Naive B cell (primary cell): Measurements from ENCODE around the gene VWF. TPM values are rescaled to one million over a fixed set of nuclear protein-coding genes. Genes with fewer than 3 reads are reported as not detected.
A peak's percentile ranks its signal among the peaks of the same experiment; 100 is the strongest.

Experiments used
- ATAC-seq, 2 donors: fragments of 150-1000 bp; cut with Tn5 transposase; 2 replicates each; pipeline ENCODE4 v1.10.0; 2021; ENCODE audit warnings: low read depth in 2 of 2, mild to moderate bottlenecking in 2 of 2, moderate library complexity in 2 of 2
- DNase-seq: peaks from one replicate; pipeline ENCODE4 v3.0.0; 2022
- H3K27ac Mint-ChIP-seq, 6 donors: one replicate each; pipeline ENCODE4 v1.8.0; 2020 to 2022; ENCODE audit warnings: mild to moderate bottlenecking in 6 of 6, mixed read lengths in 6 of 6, moderate library complexity in 5 of 6, inconsistent platforms in 2 of 6
- H3K27me3 Mint-ChIP-seq, 3 donors: one replicate each; pipeline ENCODE4 v1.8.0; 2021 to 2022; ENCODE audit warnings: mixed read lengths in 3 of 3, mild to moderate bottlenecking in 1 of 3
- H3K36me3 Mint-ChIP-seq, 2 donors: one replicate each; pipeline ENCODE4 v1.8.0; 2020 to 2022; ENCODE audit warnings: mixed read lengths in 2 of 2, inconsistent platforms in 1 of 2, mild to moderate bottlenecking in 1 of 2
- H3K4me1 Mint-ChIP-seq, 3 donors: one replicate each; pipeline ENCODE4 v1.8.0; 2020 to 2022; ENCODE audit warnings: mixed read lengths in 3 of 3, inconsistent platforms in 1 of 3, mild to moderate bottlenecking in 1 of 3, moderate library complexity in 1 of 3
- H3K4me3 Mint-ChIP-seq, 8 donors: one replicate each; pipeline ENCODE4 v1.8.0; 2020 to 2022; ENCODE audit warnings: mild to moderate bottlenecking in 8 of 8, mixed read lengths in 8 of 8, moderate library complexity in 8 of 8, inconsistent platforms in 2 of 8
- H3K9me3 Mint-ChIP-seq, 7 donors: one replicate each; pipeline ENCODE4 v1.8.0; 2020 to 2022; ENCODE audit warnings: mixed read lengths in 7 of 7, mild to moderate bottlenecking in 5 of 7, inconsistent platforms in 2 of 7, moderate library complexity in 1 of 7
- polyA plus RNA-seq, 6 donors: library from polyadenylated mRNA; unstranded; fragments of 300-500 nt; fragmentation: Illumina TruSeq; gene quantifications; one replicate each; pipeline ENCODE4 v1.2.3, GENCODE V29; 2021; ENCODE audit warnings: low read depth in 6 of 6

VWF gene
- polyA plus RNA-seq, 6 donors from 2014 or later: 0.03 to 0.08 TPM; not detected in 4

DNA sequence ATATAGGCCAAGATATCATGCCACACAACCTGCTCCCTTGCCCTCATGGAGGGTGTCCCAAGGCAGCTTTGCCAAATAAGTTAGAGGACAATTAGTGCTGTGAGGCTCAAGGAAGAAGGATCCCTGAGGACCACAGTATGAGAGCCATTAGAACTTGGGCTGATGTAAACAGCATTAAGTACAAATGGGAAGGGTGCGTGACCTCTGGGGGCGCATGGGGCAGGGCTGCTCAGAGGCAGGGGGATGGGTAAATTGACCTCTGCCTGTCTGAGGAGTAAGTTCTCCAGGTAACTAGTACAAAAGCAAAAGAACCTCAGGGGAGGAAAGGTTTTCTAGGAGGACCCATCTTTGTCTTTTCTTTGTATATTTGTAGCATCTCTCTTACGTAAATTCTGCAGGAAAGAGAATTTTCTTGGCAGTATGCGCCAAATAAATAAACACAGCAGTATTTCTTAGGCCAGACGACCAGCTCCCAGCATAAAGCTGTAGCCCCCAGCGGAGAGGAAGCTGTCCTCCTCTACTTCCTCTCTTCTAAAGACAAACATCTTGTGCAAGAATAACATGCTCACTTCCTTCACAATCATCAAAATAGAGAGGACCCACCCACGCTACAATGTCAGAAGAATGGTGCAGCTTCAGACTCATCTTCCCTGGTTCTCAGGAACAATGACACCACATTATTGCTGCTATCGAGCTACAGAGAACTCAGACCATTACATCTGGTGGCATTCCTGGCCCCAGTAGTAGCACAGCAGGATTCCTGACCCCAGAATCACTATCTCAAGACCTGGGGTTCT, 16.4 kb upstream of the VWF start:
- Mint-ChIP-seq H3K27me3 (peaks cover 0 to 5% (median 0%) of the 10 kb centered on the region in 3 donors), H3K4me1 (peaks cover 44 to 57% (median 51%) of the 10 kb centered on the region in 3 donors), H3K9me3 (peaks cover 0 to 5% (median 2%) of the 10 kb centered on the region in 7 donors), H3K27ac (peak overlapping the region; percentile 87 to 98 (median 97)), H3K36me3 (peaks cover 7 to 14% of the 10 kb centered on the region in 2 donors), H3K4me3 (peak overlapping the region; percentile 1 to 88 (median 72))
- ATAC-seq (peak; percentile 65 to 67), DNase-seq (peak; percentile 62)

DNA sequence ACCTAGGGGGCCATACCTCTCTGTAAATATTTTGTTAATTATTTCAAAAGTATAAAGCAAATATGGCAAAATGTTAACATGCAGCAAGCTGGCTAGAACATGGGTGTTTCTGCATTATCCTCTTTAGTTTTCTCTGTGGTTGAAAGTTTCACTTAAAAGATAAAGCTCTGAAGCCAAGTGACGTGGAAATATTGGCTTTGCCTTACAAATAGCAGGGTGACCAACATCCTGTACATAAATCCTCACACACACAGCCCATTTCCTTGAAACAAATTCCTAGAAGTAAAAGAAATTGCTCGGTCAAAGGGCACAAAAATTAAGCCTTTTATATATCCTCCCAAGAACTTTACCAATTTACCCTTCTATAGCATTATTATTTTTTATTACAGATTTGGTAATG, 10.6 kb upstream of the VWF start:
- ATAC-seq: no peak
- Mint-ChIP-seq H3K27me3 (no peaks in the 10 kb centered on the region), H3K27ac (no peak overlapping the region), H3K9me3 (peaks cover 0 to 6% (median 4%) of the 10 kb centered on the region in 7 donors), H3K4me3 (no peak overlapping the region), H3K4me1 (peaks cover 14 to 21% (median 16%) of the 10 kb centered on the region in 3 donors), H3K36me3 (peaks cover 4 to 6% of the 10 kb centered on the region in 2 donors)
- no peak for DNase-seq

DNA sequence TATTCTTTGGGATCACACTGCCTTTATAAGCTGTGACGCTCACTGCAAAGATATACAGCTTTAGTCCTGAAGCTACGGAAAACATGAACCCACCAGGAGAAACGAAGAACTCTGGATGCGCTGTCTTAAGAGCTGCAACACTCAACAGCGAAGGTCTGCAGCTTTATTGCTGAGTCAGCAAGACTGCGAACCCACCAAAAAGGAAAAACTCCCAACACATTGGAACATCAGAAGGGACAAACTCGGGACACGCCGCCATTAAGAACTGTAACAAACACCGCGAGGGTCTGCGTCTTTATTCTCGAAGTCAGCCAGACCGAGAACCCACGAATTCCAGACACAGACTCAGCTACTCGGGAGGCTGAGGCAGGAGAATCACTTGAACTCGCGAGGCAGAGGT, 9.2 kb upstream of the VWF start:
- DNase-seq (no peak), ATAC-seq (no peak)
- H3K4me1 Mint-ChIP-seq: peaks cover 6 to 10% (median 7%) of the 10 kb centered on the region in 3 donors
- H3K27me3 Mint-ChIP-seq: no peaks in the 10 kb centered on the region
- no peak overlapping the region for H3K27ac Mint-ChIP-seq
- H3K9me3 Mint-ChIP-seq: peaks cover 0 to 6% (median 2%) of the 10 kb centered on the region in 7 donors
- no peak overlapping the region for H3K4me3 Mint-ChIP-seq
- no peaks in the 10 kb centered on the region for H3K36me3 Mint-ChIP-seq

DNA sequence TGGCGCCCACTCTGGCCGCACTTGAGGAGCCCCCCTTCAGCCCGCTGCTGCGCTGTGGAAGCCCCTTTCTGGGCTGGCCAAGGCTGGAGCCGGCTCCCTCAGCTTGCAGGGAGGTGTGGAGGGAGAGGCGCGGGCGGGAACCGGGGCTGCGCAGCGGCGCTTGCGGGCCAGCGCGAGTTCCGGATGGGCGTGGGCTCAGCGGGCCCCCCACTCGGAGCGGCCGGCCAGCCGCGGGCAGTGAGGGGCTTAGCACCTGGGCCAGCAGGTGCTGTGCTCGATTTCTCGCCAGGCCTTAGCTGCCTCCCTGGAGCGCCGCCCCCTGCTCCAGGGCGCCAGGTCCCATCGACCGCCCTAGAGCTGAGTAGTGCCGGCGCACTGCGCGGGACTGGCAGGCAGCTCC, 8.0 kb upstream of the VWF start:
- Mint-ChIP-seq H3K36me3 (no peaks in the 10 kb centered on the region), H3K4me1 (peaks cover 0 to 2% (median 0%) of the 10 kb centered on the region in 3 donors), H3K27ac (no peak overlapping the region), H3K9me3 (peaks cover 0 to 6% (median 2%) of the 10 kb centered on the region in 7 donors), H3K4me3 (no peak overlapping the region), H3K27me3 (no peaks in the 10 kb centered on the region)
- ATAC-seq: no peak
- DNase-seq: no peak

DNA sequence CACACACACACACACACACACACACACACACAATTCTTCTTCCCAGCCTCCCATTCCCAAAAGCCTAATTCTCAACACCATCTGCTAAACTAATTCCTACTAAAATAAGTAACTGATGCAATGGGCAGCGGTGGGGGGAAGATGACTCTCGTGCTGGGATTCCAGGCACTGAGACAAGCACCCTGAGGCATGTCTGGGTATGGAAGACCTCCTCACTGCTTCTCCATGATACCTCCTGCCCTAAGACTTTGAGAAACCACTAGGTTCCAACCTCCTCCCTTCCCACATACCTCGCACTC, 789 bp upstream of the VWF start:
- Mint-ChIP-seq H3K9me3 (peaks cover 0 to 1% (median 0%) of the 10 kb centered on the region in 7 donors), H3K27ac (no peak overlapping the region), H3K4me3 (no peak overlapping the region), H3K36me3 (no peaks in the 10 kb centered on the region), H3K4me1 (no peaks in the 10 kb centered on the region), H3K27me3 (peaks cover 10 to 25% (median 17%) of the 10 kb centered on the region in 3 donors)
- DNase-seq (no peak), ATAC-seq (no peak)

DNA sequence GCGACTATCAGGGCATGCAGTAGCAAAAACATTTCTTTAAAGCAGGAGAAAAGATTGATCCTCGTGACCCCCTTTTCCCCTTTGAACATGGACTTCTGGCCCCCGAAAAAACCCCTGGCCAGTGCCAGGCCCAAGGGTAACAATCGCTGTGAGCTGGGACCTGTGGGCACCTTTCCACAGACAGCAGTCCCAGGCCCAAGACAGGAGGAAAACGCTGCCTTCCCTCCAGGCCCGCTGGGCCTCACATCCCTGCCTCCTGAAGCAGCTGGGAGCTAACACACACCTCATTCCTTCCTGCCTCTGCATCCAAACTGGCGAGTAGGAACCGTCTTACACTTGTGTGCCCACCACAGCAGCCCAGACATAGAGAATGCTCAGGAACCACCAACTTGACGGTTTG, 1.2 kb downstream of the VWF start:
- H3K27ac Mint-ChIP-seq: no peak overlapping the region

DNA sequence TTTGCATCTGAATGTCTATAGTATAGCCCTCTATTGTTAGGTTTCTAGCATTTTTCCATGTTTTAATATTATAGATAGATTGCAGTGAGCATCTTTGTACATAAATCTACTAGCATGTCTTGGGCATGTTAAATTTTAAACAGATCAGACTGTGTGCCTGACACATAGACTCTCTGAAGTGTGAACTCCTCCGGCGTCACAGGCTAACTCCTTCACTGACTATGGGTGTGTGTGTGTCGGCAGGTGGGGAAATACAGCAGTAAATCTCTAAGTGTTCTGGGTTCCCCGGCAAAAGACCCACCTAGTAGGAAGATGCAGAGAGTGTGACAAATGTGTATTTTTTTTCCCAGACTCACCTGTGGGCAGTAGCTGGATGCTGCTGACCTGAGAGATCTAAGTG, 2.3 kb downstream of the VWF start:
- ATAC-seq (no peak), DNase-seq (no peak)
- no peaks in the 10 kb centered on the region for H3K4me1 Mint-ChIP-seq
- no peaks in the 10 kb centered on the region for H3K36me3 Mint-ChIP-seq
- H3K4me3 Mint-ChIP-seq: no peak overlapping the region
- peaks cover 10 to 36% (median 30%) of the 10 kb centered on the region in 3 donors for H3K27me3 Mint-ChIP-seq
- no peak overlapping the region for H3K27ac Mint-ChIP-seq
- H3K9me3 Mint-ChIP-seq: peaks cover 0 to 1% (median 0%) of the 10 kb centered on the region in 7 donors

More for the DNA sequence above, 1.2 kb downstream of the VWF start:
- peaks cover 0 to 1% (median 0%) of the 10 kb centered on the region in 7 donors for H3K9me3 Mint-ChIP-seq
- ATAC-seq: no peak
- H3K4me3 Mint-ChIP-seq: no peak overlapping the region
- no peaks in the 10 kb centered on the region for H3K4me1 Mint-ChIP-seq
- no peak for DNase-seq
- H3K27me3 Mint-ChIP-seq: peaks cover 10 to 36% (median 30%) of the 10 kb centered on the region in 3 donors
- no peaks in the 10 kb centered on the region for H3K36me3 Mint-ChIP-seq

DNA sequence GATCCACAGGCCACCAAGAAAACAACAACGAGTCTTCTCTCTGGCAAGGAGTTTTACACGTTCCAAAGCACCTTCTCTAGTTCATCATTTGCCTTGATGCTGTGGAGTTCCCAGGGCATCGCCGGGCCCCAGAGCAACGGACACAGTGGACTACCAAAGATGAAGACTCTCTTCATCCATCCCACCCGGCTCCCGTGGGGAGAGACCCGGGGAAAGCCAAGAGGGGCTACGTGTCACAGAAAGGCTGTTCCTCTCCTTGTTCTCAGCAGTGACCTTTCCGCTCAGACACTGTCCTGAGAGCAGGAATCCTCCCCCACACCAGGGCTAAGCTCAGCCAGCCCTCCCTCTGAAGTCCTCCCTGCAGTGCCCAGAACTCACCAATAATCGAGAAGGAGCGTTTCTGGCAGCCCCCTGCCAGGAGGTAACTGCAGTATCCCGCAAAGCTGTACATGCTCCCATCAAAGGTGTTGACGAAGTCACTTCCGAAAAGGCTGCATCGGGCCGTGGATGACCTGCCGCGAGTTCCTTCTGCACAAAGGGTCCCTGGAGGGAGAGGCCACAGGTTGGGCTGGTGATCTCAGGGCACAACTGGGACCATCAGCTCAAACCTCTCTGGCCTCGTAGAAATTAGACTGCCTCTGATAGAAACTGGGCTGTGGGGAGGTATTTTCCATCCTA, 3.5 kb downstream of the VWF start:
- Mint-ChIP-seq H3K4me3 (no peak overlapping the region), H3K9me3 (peaks cover 0 to under 1% (median 0%) of the 10 kb centered on the region in 7 donors), H3K27ac (peak overlapping the region in 1 of 6 donors; percentile 72), H3K27me3 (peaks cover 10 to 36% (median 30%) of the 10 kb centered on the region in 3 donors), H3K36me3 (no peaks in the 10 kb centered on the region), H3K4me1 (peaks cover 0 to 6% (median 0%) of the 10 kb centered on the region in 3 donors)
- ATAC-seq: no peak
- no peak for DNase-seq

DNA sequence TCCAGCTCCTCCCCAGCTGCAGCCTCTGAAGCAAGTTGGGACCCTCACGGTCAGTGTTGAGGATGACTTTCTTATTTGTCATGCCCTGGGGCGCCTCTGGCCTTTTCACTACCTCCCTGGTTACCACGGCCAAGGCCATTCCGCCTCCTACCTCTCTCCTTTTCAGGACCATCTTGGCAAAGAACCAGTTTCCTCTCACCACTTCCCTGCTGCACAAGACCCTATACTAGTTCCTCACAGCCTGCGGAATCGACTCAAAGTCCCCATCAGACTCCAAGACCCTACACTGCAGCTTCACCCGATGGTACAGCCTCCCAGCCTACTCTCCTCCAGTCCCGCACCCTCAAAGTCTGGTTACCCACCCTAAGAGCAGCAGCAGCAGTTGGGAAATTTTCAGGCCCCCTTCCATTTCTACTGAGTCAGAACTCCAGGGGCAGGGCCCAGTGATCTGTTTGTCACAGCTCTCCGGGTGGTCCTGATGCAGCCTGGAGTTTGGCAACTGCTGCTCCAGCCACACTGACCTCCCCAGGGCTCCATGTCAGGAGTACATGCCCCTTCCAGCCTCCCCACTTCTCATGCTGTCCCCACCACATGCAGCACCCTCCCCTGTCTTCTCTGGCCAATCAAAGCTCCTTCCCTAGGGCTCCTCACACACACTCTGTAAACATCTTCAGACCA, 5.4 kb downstream of the VWF start:
- no peak for DNase-seq
- Mint-ChIP-seq H3K27ac (peak overlapping the region in 1 of 6 donors; percentile 3), H3K4me1 (peaks cover 0 to 6% (median 0%) of the 10 kb centered on the region in 3 donors), H3K27me3 (peaks cover 4 to 39% (median 30%) of the 10 kb centered on the region in 3 donors), H3K4me3 (peak overlapping the region in 1 of 8 donors; percentile 42), H3K9me3 (no peaks in the 10 kb centered on the region), H3K36me3 (no peaks in the 10 kb centered on the region)
- ATAC-seq: no peak

DNA sequence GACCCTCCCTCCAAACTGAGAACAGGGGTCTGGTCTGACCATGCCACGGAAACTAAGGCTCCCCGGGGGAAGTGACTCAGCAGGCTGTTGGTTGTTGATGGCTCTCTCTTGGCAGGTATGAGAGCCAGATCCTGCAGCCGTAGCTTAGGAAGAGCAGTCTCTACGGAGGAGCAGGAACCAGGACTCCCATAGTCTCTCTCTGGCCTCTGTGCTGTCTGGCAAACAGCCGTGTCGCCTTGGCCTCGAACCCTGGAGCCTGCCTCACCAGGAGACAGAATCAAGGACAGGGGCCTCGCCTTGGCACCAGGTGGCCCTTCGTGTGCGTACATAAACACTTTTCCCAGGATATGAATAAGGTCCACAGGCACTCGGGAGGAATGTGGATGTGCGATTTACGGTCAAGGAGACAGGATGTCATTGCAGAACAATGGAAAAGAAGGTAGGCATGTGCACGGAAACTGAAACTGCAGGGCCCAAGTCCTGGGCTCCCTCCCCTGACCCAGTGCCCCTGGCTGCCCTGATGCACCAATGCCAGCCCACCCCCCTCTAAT, 7.9 kb downstream of the VWF start:
- Mint-ChIP-seq H3K27ac (peak overlapping the region in 2 of 6 donors; percentile 18 to 90), H3K4me1 (peaks cover 0 to 6% (median 0%) of the 10 kb centered on the region in 3 donors), H3K9me3 (peaks cover 0 to 2% (median 0%) of the 10 kb centered on the region in 7 donors), H3K27me3 (peaks cover 8 to 43% (median 36%) of the 10 kb centered on the region in 3 donors), H3K36me3 (no peaks in the 10 kb centered on the region), H3K4me3 (no peak overlapping the region)
- ATAC-seq (no peak), DNase-seq (no peak)

DNA sequence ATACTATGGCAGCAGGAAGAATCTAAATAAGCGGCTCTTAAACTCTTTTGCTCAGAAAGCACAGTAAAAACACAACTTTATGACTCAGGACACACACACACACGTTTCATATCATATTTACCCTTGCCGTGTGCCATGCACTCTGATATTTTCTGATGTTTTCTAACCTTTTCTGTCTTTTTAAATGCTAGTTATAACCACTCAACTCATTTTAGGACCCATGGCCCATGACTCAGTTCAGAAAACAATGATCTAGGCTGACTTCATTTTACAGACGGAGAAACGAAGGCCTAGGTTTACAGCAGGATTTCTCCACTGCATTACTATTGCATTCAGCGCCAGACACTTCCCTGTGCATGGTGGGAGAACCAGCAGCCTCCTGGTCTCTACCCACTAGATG, 9.1 kb downstream of the VWF start:
- H3K27me3 Mint-ChIP-seq: peaks cover 8 to 31% (median 28%) of the 10 kb centered on the region in 3 donors
- DNase-seq (no peak), ATAC-seq (no peak)
- peaks cover 0 to 2% (median 0%) of the 10 kb centered on the region in 7 donors for H3K9me3 Mint-ChIP-seq
- peaks cover 0 to 6% (median 0%) of the 10 kb centered on the region in 3 donors for H3K4me1 Mint-ChIP-seq
- no peaks in the 10 kb centered on the region for H3K36me3 Mint-ChIP-seq
- H3K4me3 Mint-ChIP-seq: no peak overlapping the region
- no peak overlapping the region for H3K27ac Mint-ChIP-seq

DNA sequence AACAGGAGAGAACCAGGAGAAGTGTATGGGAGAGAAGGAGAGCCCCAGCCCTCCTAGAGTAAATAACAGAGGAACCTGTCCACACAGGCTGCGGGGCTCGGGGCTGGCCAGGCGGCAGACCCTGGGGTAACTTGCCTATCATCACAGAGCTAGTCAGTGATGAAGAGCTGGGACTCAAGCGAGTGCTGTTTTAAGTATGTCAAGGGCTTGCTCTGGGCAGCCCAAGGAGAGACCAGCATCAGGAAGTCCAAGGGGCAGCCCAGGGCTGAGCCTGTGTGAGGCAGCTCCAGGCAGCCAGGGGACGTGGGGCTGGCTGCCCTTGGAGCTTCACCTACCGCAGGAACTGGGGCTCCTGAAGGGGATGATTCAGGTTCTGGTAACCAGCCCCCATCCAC, 10.0 kb downstream of the VWF start:
- no peak for DNase-seq
- H3K4me3 Mint-ChIP-seq: no peak overlapping the region
- no peak for ATAC-seq
- H3K27ac Mint-ChIP-seq: peak overlapping the region in 1 of 6 donors; percentile 90
- H3K27me3 Mint-ChIP-seq: peaks cover 12 to 36% (median 25%) of the 10 kb centered on the region in 3 donors
- H3K36me3 Mint-ChIP-seq: no peaks in the 10 kb centered on the region
- peaks cover 0 to 6% (median 0%) of the 10 kb centered on the region in 3 donors for H3K4me1 Mint-ChIP-seq
- peaks cover 0 to 2% (median 0%) of the 10 kb centered on the region in 7 donors for H3K9me3 Mint-ChIP-seq
